HG02884 (cell line): ENCODE measurements around the gene CCDC142.
"Not testable (repeated sequence)": the region's sequence is repeated elsewhere in the genome, so short reads cannot be mapped to it uniquely, and the experiment has no call there.

Experiments
- ATAC-seq: cut with Tn5 transposase; IDR thresholded peaks from one replicate; pipeline ENCODE4 v1.9.1; 2021; ENCODE audit warnings: mild to moderate bottlenecking, moderate library complexity; ENCODE audit not compliant: unreplicated experiment

The CCDC142 gene

GRCh38 chr2:74499940-74500577 lies 17.3 kb upstream of the CCDC142 start:
- no peak for ATAC-seq

GRCh38 chr2:74499267-74499939 lies 16.6 kb upstream of the CCDC142 start, which contains the start of gene LBX2:
Gene LBX2, minus strand, starts transcription at chr2:74499603. Its CDS starts 66 bp downstream, at chr2:74499537.
- ATAC-seq, result no peak

GRCh38 chr2:74498500-74499266 lies 15.9 kb upstream of the CCDC142 start:
- ATAC-seq, result no peak

GRCh38 chr2:74497777-74498499 lies 15.1 kb upstream of the CCDC142 start:
- ATAC-seq, result no peak

- ATAC-seq, result no peak
These were observed 14.4 kb upstream of the CCDC142 start for GRCh38 chr2:74496997-74497776.

GRCh38 chr2:74495440-74495839 lies 12.6 kb upstream of the CCDC142 start:
- ATAC-seq, result no peak

GRCh38 chr2:74493546-74493945 lies 10.7 kb upstream of the CCDC142 start:
- no peak for ATAC-seq

GRCh38 chr2:74491648-74492544 lies 9.1 kb upstream of the CCDC142 start:
- ATAC-seq, result no peak

- ATAC-seq, result no peak
These were observed 7.1 kb upstream of the CCDC142 start for GRCh38 chr2:74489906-74490305.

- no peak for ATAC-seq
These were observed 6.1 kb upstream of the CCDC142 start for GRCh38 chr2:74488643-74489481.

- no peak for ATAC-seq
These were observed 3.3 kb upstream of the CCDC142 start for GRCh38 chr2:74486141-74486540.

- not testable (repeated sequence) for ATAC-seq
These were observed 922 bp upstream of the CCDC142 start for GRCh38 chr2:74483675-74484164.

GRCh38 chr2:74481961-74482800 lies 617 bp downstream of the CCDC142 start:
- ATAC-seq, result peak; percentile 21

- no peak for ATAC-seq
These were observed 1.4 kb downstream of the CCDC142 start for GRCh38 chr2:74481431-74481830.

- no peak for ATAC-seq
These were observed 7.9 kb downstream of the CCDC142 start for GRCh38 chr2:74474899-74475298.

- no peak for ATAC-seq
These were observed 8.3 kb downstream of the CCDC142 start for GRCh38 chr2:74474481-74474880.

- ATAC-seq, result no peak
These were observed 9.9 kb downstream of the CCDC142 start for GRCh38 chr2:74472945-74473258.
